HEK293 (cell line): ENCODE results near the gene ADCY6.

ENCODE experiments used
- BCL11A ChIP-seq: fragments of 450-650 bp; formaldehyde crosslinking; IDR thresholded peaks from 2 replicates; pipeline ENCODE4 v1.5.1; 2016; ENCODE audit warnings: low read depth, missing biosample characterization, missing genetic modification characterization
- GFI1B ChIP-seq: fragments of 450-650 bp; formaldehyde crosslinking; IDR thresholded peaks from 2 replicates; pipeline ENCODE4 v1.5.1; 2016; ENCODE audit warnings: missing biosample characterization, missing genetic modification characterization
- HIC1 ChIP-seq: fragments of 450-650 bp; formaldehyde crosslinking; IDR thresholded peaks from 2 replicates; pipeline ENCODE4 v1.5.1; 2016; ENCODE audit warnings: missing biosample characterization, missing genetic modification characterization
- IKZF3 ChIP-seq: fragments of 450-650 bp; IDR thresholded peaks from 2 replicates; pipeline ENCODE4 v1.5.0; 2018; ENCODE audit warnings: missing biosample characterization, mild to moderate bottlenecking, missing genetic modification characterization, moderate library complexity
- KLF16 ChIP-seq: fragments of 450-650 bp; formaldehyde crosslinking; IDR thresholded peaks from 2 replicates; pipeline ENCODE4 v1.5.1; 2017; ENCODE audit warnings: missing biosample characterization, missing genetic modification characterization
- PRDM10 ChIP-seq: fragments of 450-650 bp; formaldehyde crosslinking; IDR thresholded peaks from 2 replicates; pipeline ENCODE4 v1.5.1; 2016; ENCODE audit warnings: missing biosample characterization, missing genetic modification characterization
- WT1 ChIP-seq: fragments of 450-650 bp; formaldehyde crosslinking; IDR thresholded peaks from 2 replicates; pipeline ENCODE4 v1.5.1; 2016; ENCODE audit warnings: missing biosample characterization, missing genetic modification characterization
- ZBTB11 ChIP-seq: fragments of 450-650 bp; formaldehyde crosslinking; conservative IDR thresholded peaks from 2 replicates; pipeline ENCODE4 v1.5.1; 2016; ENCODE audit warnings: low read depth, missing biosample characterization, missing genetic modification characterization
- ZBTB20 ChIP-seq: fragments of 450-650 bp; formaldehyde crosslinking; IDR thresholded peaks from 2 replicates; pipeline ENCODE4 v1.5.1; 2016; ENCODE audit warnings: missing biosample characterization, missing genetic modification characterization
- ZIC2 ChIP-seq: fragments of 450-650 bp; formaldehyde crosslinking; IDR thresholded peaks from 2 replicates; pipeline ENCODE4 v1.5.1; 2016; ENCODE audit warnings: missing biosample characterization, missing genetic modification characterization
- ZNF148 ChIP-seq: fragments of 450-650 bp; formaldehyde crosslinking; IDR thresholded peaks from 2 replicates; pipeline ENCODE4 v1.5.0; 2017; ENCODE audit warnings: missing biosample characterization, missing genetic modification characterization, borderline replicate concordance
- ZNF169 ChIP-seq: fragments of 450-650 bp; formaldehyde crosslinking; IDR thresholded peaks from 2 replicates; pipeline ENCODE4 v1.5.1; 2016; ENCODE audit warnings: missing biosample characterization, missing genetic modification characterization
- ZNF2 ChIP-seq: fragments of 450-650 bp; formaldehyde crosslinking; IDR thresholded peaks from 2 replicates; pipeline ENCODE4 v1.5.1; 2016; ENCODE audit warnings: missing biosample characterization, missing genetic modification characterization
- ZNF302 ChIP-seq: fragments of 450-650 bp; formaldehyde crosslinking; IDR thresholded peaks from 2 replicates; pipeline ENCODE4 v1.5.1; 2016; ENCODE audit warnings: missing biosample characterization, missing genetic modification characterization, low read depth
- ZNF341 ChIP-seq: fragments of 450-650 bp; formaldehyde crosslinking; IDR thresholded peaks from 2 replicates; pipeline ENCODE4; 2016; ENCODE audit warnings: low read depth, missing biosample characterization, missing genetic modification characterization
- ZNF391 ChIP-seq: fragments of 450-650 bp; formaldehyde crosslinking; IDR thresholded peaks from 2 replicates; pipeline ENCODE4 v1.5.1; 2016; ENCODE audit warnings: low read depth, missing biosample characterization, missing genetic modification characterization, borderline replicate concordance
- ZNF394 ChIP-seq: fragments of 450-650 bp; formaldehyde crosslinking; IDR thresholded peaks from 2 replicates; pipeline ENCODE4 v1.5.1; 2016; ENCODE audit warnings: missing biosample characterization, missing genetic modification characterization, mild to moderate bottlenecking, moderate library complexity, borderline replicate concordance
- ZNF404 ChIP-seq: fragments of 450-650 bp; formaldehyde crosslinking; IDR thresholded peaks from 2 replicates; pipeline ENCODE4 v1.5.1; 2017; ENCODE audit warnings: missing biosample characterization, missing genetic modification characterization
- ZNF600 ChIP-seq: fragments of 450-650 bp; formaldehyde crosslinking; IDR thresholded peaks from 2 replicates; pipeline ENCODE4 v1.5.1; 2016; ENCODE audit warnings: missing biosample characterization, missing genetic modification characterization
- ZNF660 ChIP-seq: fragments of 450-650 bp; IDR thresholded peaks from 2 replicates; pipeline ENCODE4 v1.5.1; 2018; ENCODE audit warnings: missing biosample characterization, mild to moderate bottlenecking, missing genetic modification characterization
- ZNF701 ChIP-seq: fragments of 450-650 bp; formaldehyde crosslinking; IDR thresholded peaks from 2 replicates; pipeline ENCODE4 v1.5.1; 2016; ENCODE audit warnings: missing biosample characterization, missing genetic modification characterization
- ZNF791 ChIP-seq: fragments of 450-650 bp; formaldehyde crosslinking; IDR thresholded peaks from 2 replicates; pipeline ENCODE4 v1.5.1; 2016; ENCODE audit warnings: missing biosample characterization, missing genetic modification characterization
- ZSCAN5A ChIP-seq: fragments of 450-650 bp; formaldehyde crosslinking; IDR thresholded peaks from 2 replicates; pipeline ENCODE4 v1.5.1; 2016; ENCODE audit warnings: missing biosample characterization, missing genetic modification characterization

The ADCY6 gene

GRCh38 chr12:48815126-48816110 is 26.5 kb upstream of the ADCY6 start (continued):
- TF ChIP-seq ZBTB11 (tag by site-specific recombination) (peak; percentile 92), ZNF341 (tag by site-specific recombination) (peak; percentile 96), ZNF2 (tag by site-specific recombination) (peak; percentile 98), ZNF302 (tag by site-specific recombination) (no peak), KLF16 (peak; percentile 82), ZNF701 (0 out of 2 replicates have a peak, but pooled peaks have one; percentile 3), ZNF600 (tag by site-specific recombination) (peak; percentile 97), ZIC2 (tag by site-specific recombination) (peak; percentile 50), ZNF791 (tag by site-specific recombination) (no peak), ZNF394 (tag by site-specific recombination) (peak; percentile 75; the same call in 1 of the 2 replicates), ZNF404 (no peak), ZNF660 (tag by site-specific recombination) (no peak), HIC1 (tag by site-specific recombination) (peak; percentile 62; the same call in 1 of the 2 replicates), BCL11A (tag by site-specific recombination) (peak; percentile 54; the same call in 1 of the 2 replicates), ZNF391 (tag by site-specific recombination) (0 out of 2 replicates have a peak, but pooled peaks have one; percentile 25), ZNF148 (tag by site-specific recombination) (no peak), ZSCAN5A (tag by site-specific recombination) (0 out of 2 replicates have a peak, but pooled peaks have one; percentile 13), GFI1B (tag by site-specific recombination) (no peak), ZNF169 (tag by site-specific recombination) (no peak), PRDM10 (tag by site-specific recombination) (peak; percentile 52), IKZF3 (tag by site-specific recombination) (peak; percentile 94), WT1 (tag by site-specific recombination) (peak; percentile 98), ZBTB20 (tag by site-specific recombination) (peak; percentile 89; the same call in 1 of the 2 replicates)
